Immature natural killer cell (primary cell): ENCODE results near the gene MIX23. TPM values are rescaled to one million over a fixed set of nuclear protein-coding genes. Genes with fewer than 3 reads are reported as not detected.

ENCODE experiments used
- DNase-seq, 3 donors: peaks; one replicate each; pipeline ENCODE4 v3.0.0; 2022; ENCODE audit warnings: mixed read lengths in 1 of 3
- H3K27ac Mint-ChIP-seq, 6 donors: one replicate each; pipeline ENCODE4 v1.8.0; 2020; ENCODE audit warnings: mixed read lengths in 6 of 6, mild to moderate bottlenecking in 5 of 6, inconsistent platforms in 4 of 6, moderate library complexity in 3 of 6
- H3K27me3 Mint-ChIP-seq, 3 donors: one replicate each; pipeline ENCODE4 v1.8.0; 2020 to 2021; ENCODE audit warnings: low read depth in 3 of 3, mild to moderate bottlenecking in 3 of 3, mixed read lengths in 3 of 3, moderate library complexity in 3 of 3, inconsistent platforms in 1 of 3
- H3K36me3 Mint-ChIP-seq, 3 donors: one replicate each; pipeline ENCODE4 v1.8.0; 2020; ENCODE audit warnings: mixed read lengths in 3 of 3, inconsistent platforms in 2 of 3, mild to moderate bottlenecking in 2 of 3
- H3K4me1 Mint-ChIP-seq, 2 donors: one replicate each; pipeline ENCODE4 v1.8.0; 2020; ENCODE audit warnings: inconsistent platforms in 2 of 2, mild to moderate bottlenecking in 2 of 2, mixed read lengths in 2 of 2, moderate library complexity in 1 of 2
- H3K4me3 Mint-ChIP-seq, 5 donors: one replicate each; pipeline ENCODE4 v1.8.0; 2020; ENCODE audit warnings: mild to moderate bottlenecking in 5 of 5, mixed read lengths in 5 of 5, inconsistent platforms in 3 of 5, moderate library complexity in 3 of 5
- H3K9me3 Mint-ChIP-seq, 6 donors: one replicate each; pipeline ENCODE4 v1.8.0; 2020; ENCODE audit warnings: mild to moderate bottlenecking in 6 of 6, mixed read lengths in 6 of 6, inconsistent platforms in 4 of 6, moderate library complexity in 3 of 6
- polyA plus RNA-seq, 3 donors: library from polyadenylated mRNA; unstranded; fragments of 300-500 nt; fragmentation: Illumina TruSeq; gene quantifications; one replicate each; pipeline ENCODE4 v1.2.3, GENCODE V29; 2021

Gene MIX23
- polyA plus RNA-seq: 10 to 100 TPM in 2 of 3 donors, 1 to 10 TPM in 1; 1.9 to 17.1 (median 12.7) TPM

DNA sequence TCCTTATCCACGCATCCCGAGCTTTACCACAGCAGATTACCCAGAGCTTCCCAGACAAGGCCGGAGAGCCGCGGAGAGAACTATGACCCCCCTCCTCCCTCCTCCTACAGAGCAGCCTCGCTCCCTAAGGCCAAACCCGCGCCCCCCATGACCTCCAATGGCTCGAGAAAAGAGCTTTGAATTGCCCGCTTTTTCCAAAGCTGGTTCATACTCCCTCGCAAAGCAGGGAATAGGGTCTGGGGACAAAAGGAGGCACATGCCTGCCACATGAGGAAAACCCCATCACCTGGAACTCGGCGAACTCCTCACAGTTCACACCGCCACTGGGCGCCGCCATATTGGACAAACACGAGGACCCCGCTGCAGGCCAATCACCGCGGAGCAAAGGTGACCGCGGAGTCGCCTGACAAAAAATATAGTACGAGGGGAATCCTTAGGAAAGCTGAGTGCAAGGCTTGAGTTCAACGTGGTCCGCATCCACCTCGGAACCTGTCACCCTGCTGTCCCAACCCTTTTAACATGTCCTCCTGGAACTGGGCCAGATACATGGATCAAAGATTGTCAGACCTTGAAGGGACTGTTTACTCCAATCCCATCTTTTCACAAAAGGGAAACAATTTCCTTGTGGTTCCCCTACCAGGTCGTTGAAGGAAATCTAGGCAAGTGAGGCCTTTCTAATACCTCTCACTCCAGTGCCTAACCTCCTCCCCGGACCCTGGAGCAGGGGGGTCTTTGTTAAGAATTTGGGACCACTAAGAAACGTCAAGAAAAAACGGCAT is at the start of gene MIX23:
TSS of gene MIX23 (minus strand) at position 344 of the 779 bp plus-strand sequence. CDS start at position 337, 7 bp downstream.
- peak; percentile 79 to 80 (median 79) for DNase-seq
- Mint-ChIP-seq H3K27me3 (peaks cover 0 to under 1% (median 0%) of the 10 kb centered on the region in 3 donors), H3K36me3 (peaks cover 0 to 4% (median 4%) of the 10 kb centered on the region in 3 donors), H3K4me3 (peak within 1 kb of the TSS; percentile 90 to 97 (median 94)), H3K9me3 (no peaks in the 10 kb centered on the region), H3K4me1 (peaks cover 25 to 42% of the 10 kb centered on the region in 2 donors), H3K27ac (peak within 1 kb of the TSS; percentile 77 to 96 (median 93))

DNA sequence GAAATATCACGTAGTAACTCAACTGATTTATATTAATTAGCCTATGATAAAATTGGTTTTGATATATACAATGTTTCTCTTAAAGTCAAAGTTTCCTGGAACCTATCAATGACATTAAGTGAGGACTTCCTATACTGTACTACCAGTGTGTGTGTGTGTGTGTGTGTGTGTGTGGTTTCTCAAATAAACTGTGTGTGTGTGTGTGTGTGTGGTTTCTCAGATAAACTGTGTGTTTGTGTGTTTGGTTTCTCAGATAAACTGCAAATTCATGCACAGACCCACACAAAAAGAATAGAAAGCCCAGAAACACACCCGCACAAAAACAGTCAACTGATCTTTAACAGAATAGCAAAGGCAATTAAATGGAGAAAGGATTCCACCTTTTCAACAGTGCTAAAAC is 47.3 kb upstream of the MIX23 start:
- H3K36me3 Mint-ChIP-seq: peaks cover 22 to 75% (median 43%) of the 10 kb centered on the region in 3 donors
- no peak overlapping the region for H3K4me3 Mint-ChIP-seq
- H3K9me3 Mint-ChIP-seq: no peaks in the 10 kb centered on the region
- H3K27ac Mint-ChIP-seq: peak overlapping the region in 1 of 6 donors; percentile 39
- peaks cover 4 to 20% of the 10 kb centered on the region in 2 donors for H3K4me1 Mint-ChIP-seq
- H3K27me3 Mint-ChIP-seq: no peaks in the 10 kb centered on the region
- DNase-seq: no peak

DNA sequence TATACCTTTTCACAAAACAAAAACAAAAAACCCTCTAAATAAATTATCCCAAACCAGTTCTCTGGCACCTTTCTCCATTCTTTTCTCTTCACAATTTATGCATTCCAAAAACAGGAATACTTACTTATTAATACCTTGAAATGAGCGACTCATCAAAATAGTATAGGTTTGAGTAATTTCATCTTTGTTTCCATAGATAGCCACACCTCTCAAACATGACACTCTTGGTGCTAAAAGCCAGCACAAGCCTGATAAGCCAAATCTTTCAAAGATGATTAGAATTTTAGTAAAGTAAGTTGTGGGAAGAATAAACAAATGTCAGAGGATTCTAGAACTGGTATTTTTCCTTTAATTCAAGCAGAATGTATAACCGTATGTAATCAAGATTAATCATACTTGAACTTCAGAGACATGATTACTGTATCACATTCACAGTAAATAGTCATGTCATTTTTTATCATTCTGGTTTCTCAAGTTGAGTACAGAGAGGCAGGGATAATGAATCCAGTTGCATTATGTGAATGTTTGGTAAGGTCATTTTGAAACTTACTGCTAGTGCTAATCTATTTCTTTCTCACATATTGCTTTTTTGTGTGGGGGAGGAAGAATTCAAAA is 44.9 kb upstream of the MIX23 start:
- H3K4me3 Mint-ChIP-seq: no peak overlapping the region
- H3K4me1 Mint-ChIP-seq: peaks cover 4 to 20% of the 10 kb centered on the region in 2 donors
- H3K27ac Mint-ChIP-seq: peak overlapping the region in 2 of 6 donors; percentile 39 to 71
- H3K9me3 Mint-ChIP-seq: no peaks in the 10 kb centered on the region
- DNase-seq: no peak
- H3K36me3 Mint-ChIP-seq: peaks cover 10 to 63% (median 30%) of the 10 kb centered on the region in 3 donors
- H3K27me3 Mint-ChIP-seq: no peaks in the 10 kb centered on the region

- Mint-ChIP-seq H3K27me3 (no peaks in the 10 kb centered on the region), H3K9me3 (no peaks in the 10 kb centered on the region), H3K27ac (no peak overlapping the region), H3K4me3 (no peak overlapping the region), H3K4me1 (peaks cover 9 to 18% of the 10 kb centered on the region in 2 donors), H3K36me3 (peaks cover 0 to 22% (median 8%) of the 10 kb centered on the region in 3 donors)
- DNase-seq: no peak
Measured at GRCh38 chr3:122421836-122422235, 38.8 kb upstream of the MIX23 start.

DNA sequence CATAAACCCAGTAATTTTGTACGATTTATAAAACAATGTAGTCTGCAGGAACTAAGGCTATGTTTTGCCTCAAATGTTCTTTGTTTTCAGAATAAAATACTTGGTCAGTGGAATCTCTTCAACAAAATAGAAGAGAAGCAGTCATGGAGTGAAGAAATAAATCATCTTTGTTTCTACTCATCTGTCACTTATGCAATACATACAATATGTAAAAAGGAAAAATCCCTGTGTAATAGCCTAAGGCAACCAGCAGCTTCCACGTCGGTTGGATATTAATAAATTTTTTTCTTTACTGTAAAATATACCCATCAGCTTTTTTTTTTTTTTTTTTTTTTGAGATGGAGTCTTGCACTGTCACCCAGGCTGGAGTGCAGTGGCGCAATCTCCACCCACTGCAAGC is 38.1 kb upstream of the MIX23 start:
- no peak for DNase-seq
- Mint-ChIP-seq H3K27me3 (peaks cover under 1 to 5% (median 5%) of the 10 kb centered on the region in 3 donors), H3K4me1 (peaks cover 15 to 26% of the 10 kb centered on the region in 2 donors), H3K9me3 (no peaks in the 10 kb centered on the region), H3K4me3 (no peak overlapping the region), H3K27ac (no peak overlapping the region), H3K36me3 (peaks cover 0 to 15% (median under 1%) of the 10 kb centered on the region in 3 donors)

DNA sequence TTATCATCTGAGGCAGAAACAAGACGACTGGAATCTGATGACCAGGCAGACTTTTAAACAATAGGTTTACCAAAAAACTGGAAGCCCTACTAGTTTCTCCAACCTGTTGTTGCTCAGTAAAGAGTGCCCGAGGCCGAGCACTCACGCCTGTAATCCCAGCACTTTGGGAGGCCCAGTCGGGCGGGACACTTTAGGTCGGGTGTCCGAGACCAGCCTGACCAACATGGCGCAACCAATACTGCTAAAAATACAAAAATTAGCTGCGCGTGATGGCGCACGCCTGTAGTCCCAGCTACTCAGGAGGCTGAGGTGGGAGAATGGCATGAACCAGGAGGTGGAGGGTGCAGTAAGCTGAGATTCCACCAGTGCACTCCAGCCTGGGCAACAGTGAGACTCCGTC is 33.9 kb upstream of the MIX23 start:
- Mint-ChIP-seq H3K4me1 (peaks cover 42 to 63% of the 10 kb centered on the region in 2 donors), H3K4me3 (peak overlapping the region; percentile 94 to 100 (median 97)), H3K27ac (peak overlapping the region; percentile 97 to 100 (median 100)), H3K36me3 (peaks cover 0 to 3% (median 0%) of the 10 kb centered on the region in 3 donors), H3K27me3 (peaks cover 4 to 13% (median 12%) of the 10 kb centered on the region in 3 donors), H3K9me3 (no peaks in the 10 kb centered on the region)
- no peak for DNase-seq

GRCh38 chr3:122415762-122416654 is 33.0 kb upstream of the MIX23 start, which contains the start of gene WDR5B:
Gene WDR5B, minus strand, starts transcription at chr3:122416062. Its CDS starts 534 bp downstream, at chr3:122415528.
- Mint-ChIP-seq H3K4me3 (peak within 1 kb of the TSS; percentile 94 to 100 (median 97)), H3K27ac (peak within 1 kb of the TSS; percentile 97 to 100 (median 100)), H3K27me3 (peaks cover 4 to 13% (median 12%) of the 10 kb centered on the region in 3 donors), H3K9me3 (no peaks in the 10 kb centered on the region), H3K36me3 (no peaks in the 10 kb centered on the region), H3K4me1 (peaks cover 42 to 65% of the 10 kb centered on the region in 2 donors)
- DNase-seq: peak; percentile 99

- no peaks in the 10 kb centered on the region for H3K9me3 Mint-ChIP-seq
- H3K4me3 Mint-ChIP-seq: peak overlapping the region; percentile 94 to 100 (median 97)
- H3K36me3 Mint-ChIP-seq: peaks cover 0 to 3% (median 0%) of the 10 kb centered on the region in 3 donors
- DNase-seq: peak; percentile 40 to 42 (median 41)
- peaks cover 4 to 13% (median 12%) of the 10 kb centered on the region in 3 donors for H3K27me3 Mint-ChIP-seq
- peak overlapping the region; percentile 97 to 100 (median 100) for H3K27ac Mint-ChIP-seq
- H3K4me1 Mint-ChIP-seq: peaks cover 42 to 63% of the 10 kb centered on the region in 2 donors
Measured at GRCh38 chr3:122415104-122415744, 32.2 kb upstream of the MIX23 start.

- Mint-ChIP-seq H3K27me3 (peaks cover 4 to 13% (median 12%) of the 10 kb centered on the region in 3 donors), H3K4me3 (peak overlapping the region; percentile 94 to 100 (median 97)), H3K9me3 (no peaks in the 10 kb centered on the region), H3K36me3 (peaks cover 0 to 3% (median 0%) of the 10 kb centered on the region in 3 donors), H3K4me1 (peaks cover 42 to 59% of the 10 kb centered on the region in 2 donors), H3K27ac (peak overlapping the region; percentile 97 to 100 (median 100))
- DNase-seq: no peak
Measured at GRCh38 chr3:122414391-122414790, 31.4 kb upstream of the MIX23 start.

DNA sequence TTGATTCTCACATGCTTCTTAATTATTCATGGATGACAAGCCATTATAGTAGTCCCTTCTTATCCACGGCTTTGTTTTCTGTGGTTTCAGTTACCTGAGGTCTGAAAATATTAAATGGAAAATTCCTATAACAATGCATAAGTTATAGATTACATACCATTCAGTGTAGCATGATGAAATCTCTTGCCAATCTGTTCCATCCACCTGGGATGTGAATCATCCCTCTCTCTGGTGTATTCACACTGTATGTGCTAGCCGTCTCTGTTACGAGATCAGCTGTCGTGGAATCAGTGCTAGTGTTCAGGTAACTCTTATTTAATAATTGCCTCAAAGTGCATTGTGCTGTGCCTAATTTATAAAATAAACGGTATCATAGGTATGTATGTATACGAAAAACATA is 27.6 kb upstream of the MIX23 start:
- peaks cover 0 to 3% (median 3%) of the 10 kb centered on the region in 3 donors for H3K27me3 Mint-ChIP-seq
- no peak for DNase-seq
- H3K9me3 Mint-ChIP-seq: no peaks in the 10 kb centered on the region
- H3K4me3 Mint-ChIP-seq: no peak overlapping the region
- peak overlapping the region in 2 of 6 donors; percentile 34 to 38 for H3K27ac Mint-ChIP-seq
- peaks cover 3 to 5% (median 4%) of the 10 kb centered on the region in 3 donors for H3K36me3 Mint-ChIP-seq
- peaks cover 23 to 34% of the 10 kb centered on the region in 2 donors for H3K4me1 Mint-ChIP-seq

DNA sequence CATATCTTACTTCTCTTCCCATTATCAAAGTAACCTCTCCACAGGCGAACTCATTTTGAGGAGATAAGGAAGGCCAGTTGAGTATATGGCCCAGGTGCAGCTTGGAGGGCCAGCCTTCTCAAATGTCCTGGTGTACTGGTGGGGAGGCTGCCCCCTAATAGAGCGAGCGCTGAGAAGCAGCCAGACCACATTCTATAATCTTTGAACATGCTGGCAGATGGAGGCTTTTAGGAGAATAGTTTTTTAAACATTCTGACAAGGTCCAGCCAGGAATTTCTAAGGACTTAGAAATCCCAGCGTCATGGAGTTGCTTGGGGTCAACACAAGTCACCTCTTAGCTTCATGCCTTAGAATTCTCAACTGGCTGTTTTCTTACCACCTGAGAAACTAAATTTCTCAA is 27.1 kb upstream of the MIX23 start:
- Mint-ChIP-seq H3K9me3 (no peaks in the 10 kb centered on the region), H3K27ac (peak overlapping the region in 1 of 6 donors; percentile 55), H3K27me3 (peaks cover 0 to under 1% (median under 1%) of the 10 kb centered on the region in 3 donors), H3K36me3 (peaks cover 3 to 5% (median 4%) of the 10 kb centered on the region in 3 donors), H3K4me3 (no peak overlapping the region), H3K4me1 (peaks cover 18 to 29% of the 10 kb centered on the region in 2 donors)
- DNase-seq: no peak

- Mint-ChIP-seq H3K4me1 (peaks cover 11 to 22% of the 10 kb centered on the region in 2 donors), H3K4me3 (no peak overlapping the region), H3K27me3 (no peaks in the 10 kb centered on the region), H3K27ac (peak overlapping the region in 2 of 6 donors; percentile 32 to 55), H3K36me3 (peaks cover 3 to 5% (median 4%) of the 10 kb centered on the region in 3 donors), H3K9me3 (no peaks in the 10 kb centered on the region)
- DNase-seq: no peak
Measured at GRCh38 chr3:122409446-122409845, 26.4 kb upstream of the MIX23 start.
